Activated CD8-positive, alpha-beta memory T cell treated with anti-CD3 and anti-CD28 coated beads, Interleukin-2, amount 50 U/mL, for 48 hours (primary cell): ENCODE measurements around the gene VAT1L.

Experiments used
- DNase-seq: peaks from one replicate; pipeline ENCODE4 v3.0.0-alpha.2; 2020

The VAT1L gene

GRCh38 chr16:77788181-77789084 is at the start of gene VAT1L:
Gene VAT1L (plus strand): TSS chr16:77788564. CDS start chr16:77788683, 119 bp downstream.
- DNase-seq, result peak; percentile 50

GRCh38 chr16:77738706-77739558 is 49.4 kb upstream of the VAT1L start:
- DNase-seq, result no peak

- no peak for DNase-seq
These were observed 48.8 kb upstream of the VAT1L start for GRCh38 chr16:77739559-77739892.

GRCh38 chr16:77744141-77744540 is 44.2 kb upstream of the VAT1L start:
- no peak for DNase-seq

GRCh38 chr16:77745972-77746371 is 42.4 kb upstream of the VAT1L start:
- no peak for DNase-seq

GRCh38 chr16:77748421-77749005 is 39.9 kb upstream of the VAT1L start:
- DNase-seq, result no peak

GRCh38 chr16:77749415-77749814 is 38.9 kb upstream of the VAT1L start:
- DNase-seq, result no peak

GRCh38 chr16:77758046-77758445 is 30.3 kb upstream of the VAT1L start:
- DNase-seq, result no peak

- no peak for DNase-seq
These were observed 29.9 kb upstream of the VAT1L start for GRCh38 chr16:77758508-77758907.

GRCh38 chr16:77759201-77759600 is 29.2 kb upstream of the VAT1L start:
- no peak for DNase-seq

GRCh38 chr16:77759821-77760220 is 28.5 kb upstream of the VAT1L start:
- no peak for DNase-seq

GRCh38 chr16:77760800-77761199 is 27.6 kb upstream of the VAT1L start:
- DNase-seq, result no peak

- DNase-seq, result no peak
These were observed 27.2 kb upstream of the VAT1L start for GRCh38 chr16:77761204-77761603.

GRCh38 chr16:77762262-77762661 is 26.1 kb upstream of the VAT1L start:
- DNase-seq, result no peak

GRCh38 chr16:77763994-77764393 is 24.4 kb upstream of the VAT1L start:
- no peak for DNase-seq

- DNase-seq, result no peak
These were observed 21.2 kb upstream of the VAT1L start for GRCh38 chr16:77767211-77767610.

- DNase-seq, result no peak
These were observed 20.5 kb upstream of the VAT1L start for GRCh38 chr16:77767826-77768225.

GRCh38 chr16:77775911-77776909 is 12.2 kb upstream of the VAT1L start:
- DNase-seq, result no peak

GRCh38 chr16:77777745-77778144 is 10.6 kb upstream of the VAT1L start:
- DNase-seq, result no peak

- DNase-seq, result no peak
These were observed 8.0 kb upstream of the VAT1L start for GRCh38 chr16:77780378-77780837.

GRCh38 chr16:77781091-77781490 is 7.3 kb upstream of the VAT1L start:
- DNase-seq, result no peak

GRCh38 chr16:77782694-77783093 is 5.7 kb upstream of the VAT1L start:
- DNase-seq, result no peak
